Right lobe of liver (tissue), 4 donors: Measurements from ENCODE around the gene VPS35L.

Source experiments
- CTCF ChIP-seq, 4 donors: fragments of 200-600 bp in 3 of 4; fragments of 450-650 bp in 1 of 4; IDR thresholded peaks; one replicate each; pipeline versions ENCODE4 v1.5.1 to v1.8.0; 2016 to 2022; ENCODE audit warnings: antibody characterized with exemption in 4 of 4, mild to moderate bottlenecking in 2 of 4
- POLR2A ChIP-seq: fragments of 450-650 bp; IDR thresholded peaks from one replicate; pipeline ENCODE4 v1.6.1; 2017; ENCODE audit warnings: antibody characterized with exemption, mild to moderate bottlenecking
- donor health status: DM: no; HTN: no; CAD: no.
- donor health status: DM: no; HTN: no; CAD: no.
- donor health status: DM: no; HTN: yes; CAD: no.

DNA sequence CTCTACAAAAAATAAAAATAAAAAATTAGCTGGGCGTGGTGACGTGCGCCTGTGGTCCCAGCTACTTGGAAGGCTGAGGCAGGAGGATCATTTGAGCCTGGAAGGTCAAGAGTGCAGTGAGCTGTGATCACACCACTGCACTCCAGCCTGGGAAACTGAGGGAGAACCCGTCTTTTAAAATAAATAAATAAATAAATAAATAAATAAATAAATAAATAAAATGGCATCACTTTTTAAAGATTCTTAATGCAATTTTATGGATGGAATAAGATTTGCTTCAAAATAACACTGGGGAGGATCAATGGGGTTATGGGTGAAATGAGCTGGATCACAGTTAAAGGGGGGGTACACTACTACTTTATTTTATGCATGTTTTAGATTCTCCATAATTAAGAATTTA lies 48.5 kb upstream of the VPS35L start:
- no peak for TF ChIP-seq CTCF (IDR thresholded peaks at IDR 0.05)
- TF ChIP-seq POLR2A = no peak
